NCI-H226 (cell line): Measurements from ENCODE around the gene ACE.
A peak's percentile ranks its signal among the peaks of the same experiment; 100 is the strongest.
"Not testable (repeated sequence)": the region's sequence is repeated elsewhere in the genome, so short reads cannot be mapped to it uniquely, and the experiment has no call there.

Experiments used
- DNase-seq: peaks from one replicate; pipeline ENCODE4 v3.0.0-alpha.2; 2015

ACE gene

DNA sequence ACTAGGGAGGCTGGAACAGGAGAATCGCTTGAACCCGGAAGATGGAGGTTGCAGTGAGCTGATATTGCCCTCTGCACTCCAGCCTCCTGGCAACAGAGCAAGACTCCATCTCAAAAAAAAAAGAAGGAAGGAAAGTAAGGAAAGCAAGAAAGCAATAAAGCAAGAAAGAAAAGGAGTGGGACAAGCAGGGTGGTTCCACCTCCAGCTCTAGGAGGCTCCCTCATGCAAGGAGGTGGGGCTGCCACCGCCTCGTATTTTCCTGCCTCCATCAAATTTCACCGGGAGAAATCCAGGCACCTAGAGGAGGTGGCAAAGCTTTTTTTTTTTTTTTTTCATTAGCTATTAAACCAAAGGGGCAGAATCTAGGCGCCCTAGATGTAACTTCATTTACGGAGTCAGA is 31.8 kb upstream of the ACE start:
- no peak for DNase-seq

GRCh38 chr17:63445571-63445953 is 31.3 kb upstream of the ACE start:
- DNase-seq: no peak

DNA sequence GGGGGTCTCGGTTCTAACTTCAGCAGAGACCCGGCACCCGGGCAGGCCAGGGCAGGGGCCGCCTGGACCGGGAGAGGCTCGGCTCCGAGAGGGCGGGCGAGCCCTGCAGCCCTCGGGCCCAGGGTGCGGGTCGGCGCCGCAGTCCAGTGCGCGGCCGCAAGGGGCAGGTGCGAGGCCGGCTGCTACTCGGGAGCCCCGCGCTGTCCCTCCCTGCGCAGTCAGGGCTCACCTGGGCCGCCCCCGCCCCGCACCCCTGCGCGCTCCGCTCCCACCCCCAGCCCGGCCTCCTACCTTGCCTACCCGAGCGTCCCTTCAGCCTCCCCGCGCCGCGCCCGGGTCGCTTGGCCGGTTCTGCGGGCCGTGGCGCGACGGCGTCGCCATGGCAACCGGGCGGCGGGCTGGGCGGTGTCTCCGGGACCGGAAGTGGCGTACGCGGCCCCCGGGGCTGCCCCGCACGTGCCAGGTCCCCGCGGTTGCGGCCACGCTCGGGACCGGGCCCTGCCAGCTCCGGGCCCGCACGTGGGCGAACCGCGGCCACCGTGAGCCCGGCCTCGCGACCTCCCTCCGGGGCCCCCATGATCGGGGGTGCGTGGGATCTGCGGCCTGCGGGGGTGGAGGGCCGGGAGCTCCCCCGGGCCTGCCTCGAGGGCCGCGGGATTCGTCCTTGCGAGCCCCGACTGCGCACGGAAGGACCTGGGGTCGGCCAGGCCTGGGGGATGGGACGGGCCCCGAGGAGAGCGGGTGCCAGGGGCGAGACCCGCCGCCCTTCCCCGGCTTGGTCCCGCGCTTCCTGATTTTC is 30.7 kb upstream of the ACE start, which contains the start of gene CYB561:
Gene CYB561, minus strand, starts transcription at position 353 of the 799 bp plus-strand sequence. CDS start 8,759 bp downstream, outside the sequence.
- peak; percentile 33 for DNase-seq

- DNase-seq: peak; percentile 60
These were observed 29.9 kb upstream of the ACE start for GRCh38 chr17:63446753-63447470.

DNA sequence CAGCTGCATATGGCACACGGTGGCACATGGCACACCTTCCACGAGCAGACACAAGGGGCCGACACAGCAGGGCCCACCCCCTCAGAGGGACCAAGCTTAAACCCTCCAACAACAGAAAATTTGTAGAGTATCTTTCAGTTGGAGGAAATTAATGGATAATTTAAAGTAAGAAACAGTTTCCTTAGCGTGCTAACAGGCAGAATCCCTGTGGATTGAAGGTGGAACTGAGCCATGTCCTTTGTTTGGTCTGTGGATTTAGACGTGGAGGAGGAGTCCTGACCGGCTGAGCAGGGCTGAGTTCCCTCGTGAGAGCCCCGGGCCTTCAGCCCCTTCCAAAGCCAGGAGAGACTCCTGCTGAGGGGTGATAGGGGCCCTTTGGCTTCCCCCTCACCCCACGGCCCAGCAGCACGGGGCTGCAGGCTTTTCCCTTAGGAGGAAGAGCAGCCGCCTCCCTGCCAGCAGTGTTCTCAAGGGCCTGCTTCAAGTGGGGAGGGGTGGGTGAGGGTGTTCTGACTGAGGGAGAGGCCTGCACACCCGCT is 29.3 kb upstream of the ACE start:
- no peak for DNase-seq

DNA sequence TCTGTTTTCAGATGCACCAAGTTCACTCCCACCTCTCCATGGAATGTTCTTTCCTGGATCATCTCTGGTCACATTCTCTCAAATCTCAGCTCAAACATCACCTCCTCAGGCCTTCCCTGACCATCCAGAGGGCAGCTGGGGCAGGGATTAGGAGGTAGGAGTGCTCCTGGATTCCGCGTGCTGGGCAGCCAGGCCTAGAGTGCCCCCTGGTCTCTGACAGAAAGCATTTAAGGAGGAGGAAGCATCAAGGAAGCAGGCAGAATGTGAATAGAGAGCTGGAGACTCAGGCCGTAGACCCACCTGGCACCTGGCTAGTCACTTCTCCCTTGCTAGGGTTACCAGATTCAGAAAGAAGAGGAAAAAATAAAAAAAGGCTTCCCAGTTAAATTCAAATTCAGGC is 28.2 kb upstream of the ACE start:
- DNase-seq: no peak

GRCh38 chr17:63450551-63450950 is 26.3 kb upstream of the ACE start:
- DNase-seq: no peak

- DNase-seq: no peak
These were observed 25.7 kb upstream of the ACE start for GRCh38 chr17:63451150-63451549.

DNA sequence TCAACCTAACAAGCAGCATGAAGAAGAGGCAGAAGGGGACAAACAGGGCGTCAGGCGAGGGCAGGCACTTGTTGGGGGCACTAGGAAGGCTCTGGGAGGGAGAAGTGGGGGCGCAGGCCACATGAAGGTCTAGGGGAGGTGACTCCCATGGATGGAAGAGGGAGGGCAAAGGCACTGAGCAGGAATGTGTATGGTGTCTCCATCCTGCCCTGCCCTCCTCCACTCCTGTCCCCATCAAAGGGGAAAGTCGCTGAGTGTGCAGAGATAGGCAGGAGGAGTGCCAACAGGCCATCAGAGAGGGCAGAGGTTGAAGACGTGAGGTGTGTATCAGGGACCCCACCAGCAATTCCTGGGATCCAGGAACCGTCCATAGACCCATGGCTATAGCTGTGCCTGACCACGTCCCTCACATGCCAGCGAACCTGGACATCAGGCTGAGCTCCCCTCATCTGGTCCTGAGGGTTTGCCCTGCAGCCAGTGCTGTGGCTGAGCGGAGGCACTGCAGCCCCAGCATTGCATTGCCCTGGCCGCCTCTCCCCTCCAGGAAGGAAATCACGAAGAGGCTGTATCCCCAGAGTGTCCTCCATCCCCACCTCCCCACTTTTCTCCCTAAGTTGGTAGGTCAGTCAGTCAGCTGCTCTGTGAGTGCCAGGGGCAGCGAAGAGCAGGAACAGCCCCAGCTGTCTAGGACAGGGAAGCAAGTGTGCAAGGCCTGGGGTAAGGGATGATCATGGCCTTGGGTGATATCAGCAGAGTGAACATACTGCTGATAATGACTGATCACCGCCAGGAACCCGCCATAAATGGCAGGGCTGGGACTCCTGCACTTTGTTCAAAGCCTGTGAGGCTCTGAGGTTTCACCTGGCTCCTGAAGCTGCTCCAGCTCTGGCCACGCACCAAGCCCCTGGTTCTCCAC is 24.6 kb upstream of the ACE start:
- DNase-seq: no peak

DNA sequence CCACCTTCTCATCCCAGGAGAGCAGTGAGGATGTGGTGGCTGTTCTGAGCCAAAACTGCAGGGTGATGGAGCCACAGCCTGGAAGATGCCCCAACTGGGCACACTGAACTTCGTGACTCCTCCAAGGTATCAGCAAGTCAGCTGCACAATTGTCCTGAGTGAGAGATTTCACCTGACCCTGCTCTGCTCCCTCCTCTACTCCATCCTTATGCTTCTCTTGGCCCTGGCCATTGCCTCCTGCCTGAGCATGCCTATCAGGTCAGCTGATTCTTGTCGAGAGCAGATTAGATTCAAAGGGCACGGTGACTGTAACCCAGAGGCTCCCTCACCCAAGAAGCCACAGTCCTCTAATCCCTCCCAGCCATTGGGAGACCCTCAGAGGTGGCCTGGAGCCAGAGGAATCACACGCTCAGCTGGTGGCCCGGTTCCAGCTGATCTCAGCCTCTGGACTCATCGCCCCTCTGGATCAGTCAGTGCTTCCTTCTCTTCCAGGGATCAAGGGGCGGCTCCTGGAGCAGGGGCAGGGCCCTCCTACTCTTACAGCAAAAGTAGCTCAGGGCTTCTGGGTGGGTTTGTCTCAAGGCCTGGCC is 23.8 kb upstream of the ACE start:
- no peak for DNase-seq

DNA sequence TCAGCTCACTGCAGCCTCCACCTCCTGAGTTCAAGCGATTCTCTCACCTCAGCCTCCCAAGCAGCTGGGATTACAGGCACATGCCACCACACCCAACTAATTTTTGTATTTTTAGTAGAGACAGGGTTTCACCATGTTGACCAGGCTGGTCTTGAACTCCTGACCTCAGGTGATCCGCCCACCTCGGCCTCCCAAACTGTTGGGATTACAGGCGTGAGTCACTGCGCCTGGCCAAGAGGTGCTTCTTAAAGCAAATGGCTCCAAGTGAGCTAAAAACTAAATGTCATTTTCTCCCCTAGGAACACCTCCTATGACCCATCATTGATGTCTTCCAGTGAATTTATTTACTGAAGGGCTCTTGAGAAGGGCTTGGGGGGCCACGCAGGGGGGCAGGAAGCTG is 22.5 kb upstream of the ACE start:
- DNase-seq: not testable (repeated sequence)

- no peak for DNase-seq
These were observed 21.9 kb upstream of the ACE start for GRCh38 chr17:63454915-63455314.

GRCh38 chr17:63455417-63455816 is 21.4 kb upstream of the ACE start:
- no peak for DNase-seq

GRCh38 chr17:63458478-63458877 is 18.4 kb upstream of the ACE start:
- no peak for DNase-seq

DNA sequence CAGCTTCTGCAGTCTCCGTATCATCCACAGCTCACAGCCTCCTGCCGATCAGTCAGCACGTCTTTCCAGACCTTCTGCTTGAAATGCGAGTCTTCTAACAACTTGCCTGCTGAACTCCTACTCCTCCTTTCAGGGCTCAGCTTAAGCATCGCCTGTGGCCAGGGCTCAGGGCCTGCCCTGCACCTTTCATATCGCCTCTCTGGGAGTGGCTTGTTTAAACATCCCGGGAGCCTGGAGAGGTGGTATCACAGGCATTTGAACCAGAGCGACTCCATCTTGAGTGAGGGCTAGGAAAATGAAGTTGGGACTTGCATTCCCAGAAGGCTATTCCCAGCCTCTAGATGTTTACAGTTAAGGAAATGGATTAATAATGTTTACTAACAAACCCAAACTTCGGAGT is 16.8 kb upstream of the ACE start:
- DNase-seq: no peak

DNA sequence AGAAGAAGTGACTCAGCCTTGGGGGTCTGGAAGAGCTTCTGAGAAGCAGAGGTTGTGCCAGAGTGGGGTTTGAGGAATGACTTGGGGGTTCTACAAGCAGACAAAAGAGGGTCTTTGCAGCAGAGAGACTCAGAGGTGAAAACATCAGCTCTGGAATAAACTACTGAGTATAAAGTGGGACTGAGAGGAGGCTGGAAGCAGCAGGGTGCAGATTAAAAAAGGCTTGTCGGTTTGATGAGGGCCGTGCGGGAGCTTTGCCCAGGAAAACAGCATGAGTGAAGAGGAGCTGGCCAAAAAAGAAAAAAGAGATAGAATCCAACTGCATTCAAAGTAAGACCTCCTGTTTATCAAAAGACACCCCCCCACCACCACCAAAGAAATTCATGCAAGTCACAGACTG is 13.1 kb upstream of the ACE start:
- DNase-seq: no peak

DNA sequence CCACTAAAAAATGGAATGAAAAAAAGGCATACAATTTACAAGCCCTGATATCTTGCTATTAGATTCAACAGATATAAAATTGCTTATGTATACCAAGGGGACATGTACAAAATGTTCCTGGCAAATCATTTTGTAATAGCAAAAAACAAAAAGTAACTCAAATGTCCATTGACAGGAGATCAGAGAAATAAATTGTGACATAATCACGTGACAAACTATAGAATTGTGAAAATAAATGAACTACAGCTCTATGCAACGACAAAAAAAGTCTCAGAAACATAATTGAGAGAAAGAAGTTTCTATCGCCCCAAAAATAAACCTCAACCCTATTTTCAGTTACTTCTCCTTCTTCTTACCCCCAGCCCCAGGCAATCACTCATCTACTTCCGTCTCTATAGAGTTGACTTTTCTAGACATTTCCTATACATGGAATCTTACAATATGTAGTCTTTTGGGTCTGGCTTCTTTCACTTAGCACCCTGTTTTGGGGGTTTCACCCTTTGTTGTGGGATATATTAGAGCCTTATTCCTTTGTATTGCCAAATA is 12.1 kb upstream of the ACE start:
- no peak for DNase-seq

GRCh38 chr17:63468099-63468498 is 8.8 kb upstream of the ACE start:
- DNase-seq: not testable (repeated sequence)

GRCh38 chr17:63474174-63474573 is 2.7 kb upstream of the ACE start:
- peak; percentile 37 for DNase-seq

DNA sequence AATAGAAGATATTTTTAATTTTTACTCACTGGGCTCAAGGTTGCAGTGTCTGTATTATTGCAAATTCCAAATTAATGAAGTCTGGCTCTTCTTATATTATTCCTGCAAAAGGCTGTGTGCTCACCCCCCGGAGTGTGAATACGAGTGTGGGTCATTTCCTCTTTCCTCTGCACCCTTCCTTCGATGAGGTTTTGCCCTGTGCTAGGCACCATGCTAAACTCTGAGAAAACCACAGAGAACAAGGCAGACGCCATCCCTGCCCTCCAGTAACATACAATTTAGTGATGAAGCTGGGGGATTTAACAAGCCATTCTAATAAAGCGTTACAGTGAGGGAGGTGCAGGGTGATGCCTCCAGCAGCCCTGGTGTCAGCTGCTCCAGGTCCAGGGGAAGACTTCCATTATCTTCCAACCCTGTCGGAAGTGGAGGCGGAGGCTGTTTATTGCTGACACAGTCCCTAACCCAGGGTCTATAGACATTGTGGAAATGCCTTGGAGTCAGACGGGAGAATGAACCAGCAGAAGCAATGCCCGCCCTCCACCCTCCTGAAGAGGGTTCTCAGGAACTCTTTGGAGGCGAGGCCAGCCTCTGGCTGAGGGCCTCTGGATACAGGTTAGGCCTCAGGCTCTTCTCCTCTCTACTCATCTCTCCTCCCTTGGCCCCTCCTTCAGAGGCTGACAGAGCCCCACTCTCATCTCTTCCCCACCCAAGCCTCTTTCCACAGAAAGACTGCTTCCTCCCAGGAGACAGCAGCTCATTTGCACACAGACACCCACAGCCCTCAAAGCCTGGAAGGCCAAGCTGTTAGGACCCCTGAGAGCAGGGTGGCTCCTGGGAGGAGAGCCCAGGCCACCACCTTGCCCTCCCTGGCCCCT is 2.0 kb upstream of the ACE start:
- no peak for DNase-seq
